Measurements from ENCODE around the gene ST6GALNAC3. TPM values are rescaled to one million over a fixed set of nuclear protein-coding genes. Genes with fewer than 3 reads are reported as not detected.

Gene ST6GALNAC3
- total RNA-seq, 6 experiments from 2014 or later: 1.4 to 3.2 (median 2.6) TPM

DNA sequence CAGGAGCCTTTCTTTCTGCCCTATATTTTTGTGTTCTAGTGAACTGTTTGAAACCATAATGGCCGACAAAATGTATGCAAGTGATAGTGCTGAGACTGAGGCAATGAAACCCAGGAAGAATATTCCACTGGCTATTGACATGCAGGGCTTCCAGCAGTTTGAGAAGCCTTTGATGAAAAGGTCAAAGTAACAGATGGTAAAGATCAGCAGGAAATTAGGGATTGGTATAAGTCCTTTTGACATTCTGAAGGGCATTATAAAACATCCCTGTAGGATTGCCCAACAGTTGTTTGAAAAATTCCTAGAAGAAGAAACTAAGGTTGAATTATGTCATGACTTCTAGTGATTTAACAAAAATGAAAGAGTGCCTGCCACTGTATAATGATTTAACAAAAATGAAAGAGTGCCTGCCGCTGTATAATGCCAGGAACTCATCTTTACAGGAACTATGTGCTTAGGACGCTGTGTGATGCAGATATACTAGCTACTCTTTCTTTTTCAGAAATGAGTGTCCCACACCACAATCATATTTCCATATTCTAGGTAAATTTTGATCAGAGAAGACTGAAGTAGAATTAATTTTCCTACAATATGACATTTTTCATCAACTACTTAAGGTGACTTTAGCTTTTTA is 508.8 kb downstream of the ST6GALNAC3 start:
- ATAC-seq: no peak
- 83% methylated on average over 3 of the region's 3 CpGs for WGBS (ENCODE audit: insufficient coverage, low coverage, low lambda C conversion rate, missing lambda C conversion rate)

DNA sequence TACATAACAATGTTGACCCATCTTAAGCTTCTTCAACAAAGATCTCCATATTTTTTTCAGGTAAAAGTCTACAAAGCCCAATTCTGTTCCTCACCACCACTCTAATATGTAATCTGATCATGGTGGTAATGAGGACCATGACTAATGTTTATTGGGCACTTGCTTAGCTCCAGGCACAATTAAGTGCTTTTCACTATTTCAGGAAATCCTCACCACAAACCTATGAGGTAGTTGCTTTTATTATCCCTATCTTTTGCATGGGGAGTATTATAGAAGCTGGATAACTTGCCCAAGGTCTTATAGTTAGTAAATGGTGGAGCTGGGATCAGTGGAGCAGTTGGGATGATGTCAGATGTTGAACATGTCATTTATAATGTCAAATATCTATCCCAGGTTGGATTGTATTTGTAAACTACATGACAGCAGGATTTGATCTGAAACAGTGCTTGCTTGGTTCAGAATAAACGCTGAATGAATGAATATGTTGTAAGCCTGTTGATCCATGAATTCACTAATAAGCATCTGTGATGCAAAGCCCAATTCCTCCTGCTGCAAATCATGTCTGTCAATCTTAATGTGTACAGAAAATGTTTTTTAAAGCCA is 509.4 kb downstream of the ST6GALNAC3 start:
- 77% methylated on average over 1 of the region's 1 CpG for WGBS (ENCODE audit: insufficient coverage, low coverage, low lambda C conversion rate, missing lambda C conversion rate)
- no peak overlapping the region for H3K27ac ChIP-seq
- intact Hi-C loops (cut with DNase I): no loop called here
- TF ChIP-seq, protein P1, sequence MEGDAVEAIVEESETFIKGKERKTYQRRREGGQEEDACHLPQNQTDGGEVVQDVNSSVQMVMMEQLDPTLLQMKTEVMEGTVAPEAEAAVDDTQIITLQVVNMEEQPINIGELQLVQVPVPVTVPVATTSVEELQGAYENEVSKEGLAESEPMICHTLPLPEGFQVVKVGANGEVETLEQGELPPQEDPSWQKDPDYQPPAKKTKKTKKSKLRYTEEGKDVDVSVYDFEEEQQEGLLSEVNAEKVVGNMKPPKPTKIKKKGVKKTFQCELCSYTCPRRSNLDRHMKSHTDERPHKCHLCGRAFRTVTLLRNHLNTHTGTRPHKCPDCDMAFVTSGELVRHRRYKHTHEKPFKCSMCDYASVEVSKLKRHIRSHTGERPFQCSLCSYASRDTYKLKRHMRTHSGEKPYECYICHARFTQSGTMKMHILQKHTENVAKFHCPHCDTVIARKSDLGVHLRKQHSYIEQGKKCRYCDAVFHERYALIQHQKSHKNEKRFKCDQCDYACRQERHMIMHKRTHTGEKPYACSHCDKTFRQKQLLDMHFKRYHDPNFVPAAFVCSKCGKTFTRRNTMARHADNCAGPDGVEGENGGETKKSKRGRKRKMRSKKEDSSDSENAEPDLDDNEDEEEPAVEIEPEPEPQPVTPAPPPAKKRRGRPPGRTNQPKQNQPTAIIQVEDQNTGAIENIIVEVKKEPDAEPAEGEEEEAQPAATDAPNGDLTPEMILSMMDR (IDR thresholded peaks at IDR 0.05): no peak
- TF ChIP-seq POLR2A (IDR thresholded peaks at IDR 0.05): no peak
- DNase-seq: no peak
- ATAC-seq: no peak
- no peak overlapping the region for H3K4me3 ChIP-seq
- no peaks in the 10 kb centered on the region for H3K9me3 ChIP-seq
- H3K36me3 ChIP-seq: no peaks in the 10 kb centered on the region
- H3K4me1 ChIP-seq: no peaks in the 10 kb centered on the region
- H3K27me3 ChIP-seq: no peaks in the 10 kb centered on the region

More for the DNA sequence above, 508.8 kb downstream of the ST6GALNAC3 start:
- TF ChIP-seq, protein P1 (IDR thresholded peaks at IDR 0.05): no peak
- TF ChIP-seq POLR2A (IDR thresholded peaks at IDR 0.05): no peak
- no peak overlapping the region for H3K27ac ChIP-seq
- no peaks in the 10 kb centered on the region for H3K27me3 ChIP-seq
- intact Hi-C loops (cut with DNase I): no loop called here
- no peaks in the 10 kb centered on the region for H3K9me3 ChIP-seq
- no peak for DNase-seq
- no peak overlapping the region for H3K4me3 ChIP-seq
- H3K36me3 ChIP-seq: no peaks in the 10 kb centered on the region
- no peaks in the 10 kb centered on the region for H3K4me1 ChIP-seq

DNA sequence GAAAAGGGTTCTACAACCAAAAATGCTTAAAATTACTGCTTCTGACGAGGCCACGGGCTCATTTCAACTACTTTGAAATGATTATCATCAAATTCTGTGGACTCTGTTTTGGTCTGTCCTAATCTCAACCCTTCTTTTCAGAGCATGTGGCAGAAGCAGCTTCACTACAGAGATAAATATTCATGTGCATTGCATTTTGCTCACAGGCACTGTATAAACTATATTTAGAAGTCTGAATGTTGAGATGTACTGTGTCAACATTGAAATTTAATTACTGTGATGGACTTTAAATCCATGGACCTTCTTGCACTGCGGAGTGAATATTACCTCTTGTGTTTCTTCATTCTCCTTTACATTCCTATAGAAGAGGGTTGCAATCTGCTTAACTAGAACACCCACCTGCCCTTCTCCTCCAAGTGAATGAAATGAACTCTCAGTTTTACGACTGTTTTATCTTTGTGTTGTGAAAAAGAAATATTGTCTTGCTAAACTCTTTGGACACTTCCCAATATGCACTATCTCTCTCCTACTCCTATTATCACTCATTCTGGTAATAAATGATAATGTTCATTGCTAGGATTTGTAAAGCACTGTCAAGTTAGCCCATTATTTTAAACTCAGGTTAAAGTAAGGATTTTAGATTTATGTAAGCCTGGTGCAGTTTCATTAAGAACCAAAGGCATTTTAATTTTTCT is 511.6 kb downstream of the ST6GALNAC3 start:
- Histone ChIP-seq H3K4me1 (no peaks in the 10 kb centered on the region), H3K9me3 (no peaks in the 10 kb centered on the region), H3K27me3 (no peaks in the 10 kb centered on the region), H3K27ac (no peak overlapping the region), H3K36me3 (no peaks in the 10 kb centered on the region), H3K4me3 (no peak overlapping the region)
- ATAC-seq (no peak), DNase-seq (no peak)
- intact Hi-C loops (cut with DNase I): no loop called here
- TF ChIP-seq, protein P1 (IDR thresholded peaks at IDR 0.05): no peak
- no peak for TF ChIP-seq POLR2A (IDR thresholded peaks at IDR 0.05)
- 51% methylated on average over 4 of the region's 4 CpGs for WGBS (ENCODE audit: insufficient coverage, low coverage, low lambda C conversion rate, missing lambda C conversion rate)

DNA sequence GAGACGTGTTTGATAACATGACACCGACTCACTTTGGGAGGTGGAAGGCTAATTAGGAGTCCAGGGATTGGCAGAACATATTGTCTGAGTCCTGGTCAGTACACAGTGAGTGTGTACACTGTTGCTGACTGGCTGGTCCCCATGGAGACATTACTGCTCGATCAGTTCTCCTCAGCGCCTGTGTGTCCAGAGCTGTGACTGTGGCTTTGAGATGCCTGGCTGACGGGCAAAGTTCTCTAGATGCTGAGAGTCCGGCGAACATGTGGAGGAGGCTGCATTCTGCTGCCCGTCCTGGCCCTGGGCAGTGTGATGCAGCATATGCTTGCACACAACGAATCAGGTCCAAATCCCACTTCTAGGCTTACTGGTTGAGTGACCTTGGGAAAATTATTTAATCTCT is 512.7 kb downstream of the ST6GALNAC3 start:
- TF ChIP-seq, protein P1 (IDR thresholded peaks at IDR 0.05): no peak
- no peak for TF ChIP-seq POLR2A (IDR thresholded peaks at IDR 0.05)
- Histone ChIP-seq H3K4me1 (no peaks in the 10 kb centered on the region), H3K27ac (no peak overlapping the region), H3K4me3 (no peak overlapping the region), H3K36me3 (no peaks in the 10 kb centered on the region), H3K27me3 (no peaks in the 10 kb centered on the region), H3K9me3 (no peaks in the 10 kb centered on the region)
- ATAC-seq (no peak), DNase-seq (no peak)
- intact Hi-C loops (cut with DNase I): no loop called here
- 24% methylated on average over 5 of the region's 9 CpGs for WGBS (ENCODE audit: insufficient coverage, low coverage, low lambda C conversion rate, missing lambda C conversion rate)
